Measurements from ENCODE around the gene LNP1.

LNP1 gene

DNA sequence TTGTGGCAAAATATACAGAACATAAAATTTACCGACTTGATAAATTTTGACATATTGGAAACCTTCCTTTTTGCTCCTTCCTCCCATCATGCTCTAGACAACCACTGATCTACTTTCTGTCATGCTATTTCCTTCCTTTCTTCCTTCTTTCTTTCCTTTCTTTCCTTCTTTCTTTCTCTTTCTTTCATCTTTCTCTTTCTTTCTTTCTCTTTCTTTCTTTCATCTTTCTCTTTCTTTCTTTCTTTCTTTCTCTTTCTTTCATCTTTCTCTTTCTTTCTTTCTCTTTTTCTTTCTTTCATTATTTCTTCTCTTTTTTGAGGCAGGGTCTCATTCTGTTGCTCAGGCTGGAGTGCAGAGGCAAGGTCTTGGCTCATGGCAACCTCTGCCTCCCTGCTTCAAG is 82.2 kb downstream of the LNP1 start:
- no peak for DNase-seq

DNA sequence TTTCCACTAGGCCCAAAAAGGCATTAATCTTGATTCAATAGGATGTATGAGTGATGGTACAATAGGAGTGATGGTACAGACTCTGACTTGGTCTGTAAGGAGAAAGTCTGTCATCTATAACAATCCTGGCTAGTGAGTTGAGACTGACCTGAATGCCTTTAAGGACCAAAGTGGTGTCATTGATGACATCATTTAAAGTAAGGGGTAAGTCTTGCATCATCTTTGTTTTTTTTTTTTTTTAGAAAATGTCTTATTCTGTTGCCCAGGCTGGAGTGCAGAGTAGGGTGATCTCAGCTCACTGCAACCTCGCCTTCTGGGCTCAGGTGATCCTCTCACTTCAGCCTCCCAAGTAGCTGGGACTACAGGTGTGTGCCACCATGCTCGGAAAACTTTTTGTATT is 85.5 kb downstream of the LNP1 start:
- DNase-seq, result no peak

DNA sequence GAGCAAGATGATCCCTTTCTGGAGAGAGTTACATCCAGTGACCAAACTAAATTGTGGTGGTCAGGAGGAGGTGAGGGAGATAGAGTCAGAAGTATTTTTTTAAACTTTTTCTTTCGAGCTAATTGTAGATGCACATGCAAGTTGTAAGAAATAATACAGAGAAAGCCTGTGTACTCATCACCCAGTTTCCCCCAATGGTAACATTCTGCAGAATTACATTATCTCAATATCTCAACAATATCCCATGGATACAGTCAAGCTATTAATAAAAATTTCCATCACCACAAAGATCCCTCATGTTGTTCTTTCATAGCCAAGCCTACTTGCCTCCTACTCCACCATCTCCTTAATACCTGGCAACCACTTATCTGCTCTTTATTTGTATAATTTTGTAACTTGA is 87.8 kb downstream of the LNP1 start:
- DNase-seq, result no peak

DNA sequence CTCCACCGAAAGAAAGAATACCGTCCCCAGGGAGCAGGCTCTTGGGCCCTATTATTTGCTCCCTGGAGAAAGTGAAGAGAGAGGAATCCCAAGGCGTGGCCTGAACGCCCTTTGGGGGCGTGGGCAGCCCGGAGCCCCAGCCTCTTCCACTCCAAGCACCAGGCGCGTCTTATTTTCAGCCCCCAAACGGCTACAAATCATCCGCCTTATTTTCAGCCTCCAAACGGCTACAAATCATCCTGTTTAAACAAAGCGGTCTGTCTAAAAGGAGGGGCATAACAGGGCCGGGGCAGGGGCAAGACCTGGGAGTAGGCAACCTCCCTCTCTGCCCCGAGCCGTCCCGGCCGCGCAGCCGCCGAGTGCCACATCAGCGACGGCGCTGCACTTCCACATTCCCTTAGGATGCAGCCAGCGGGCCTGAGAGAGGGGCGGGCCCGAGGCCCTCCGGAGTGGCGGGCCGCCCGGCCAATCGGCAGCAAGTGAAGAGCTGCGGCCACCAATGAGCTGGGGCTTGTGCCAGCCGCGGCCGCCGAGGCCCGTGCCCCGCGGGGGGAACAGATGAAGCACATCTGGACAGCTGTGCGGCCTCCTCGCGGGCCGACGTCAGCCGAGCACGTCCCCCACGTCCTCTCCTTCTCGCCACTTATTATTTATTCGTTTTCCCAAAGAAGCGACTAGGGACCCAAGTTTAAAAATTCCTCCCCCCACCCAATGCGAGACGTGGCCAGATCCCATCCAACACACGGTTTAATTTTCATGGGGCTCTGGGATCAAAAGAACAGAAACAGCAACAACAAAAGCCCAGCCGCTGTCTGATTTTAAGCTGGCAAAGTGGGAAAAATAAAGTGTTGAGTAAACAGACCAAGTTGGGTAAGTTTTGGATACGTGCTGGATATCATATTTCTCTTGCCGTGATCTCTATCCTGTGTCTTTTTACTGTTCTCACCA is 91.0 kb downstream of the LNP1 start, which contains the start of gene TMEM45A:
Gene TMEM45A, plus strand, starts transcription at position 561 of the 948 bp plus-strand sequence. CDS start 62,593 bp downstream, outside the sequence.
- DNase-seq, result peak; percentile 97

DNA sequence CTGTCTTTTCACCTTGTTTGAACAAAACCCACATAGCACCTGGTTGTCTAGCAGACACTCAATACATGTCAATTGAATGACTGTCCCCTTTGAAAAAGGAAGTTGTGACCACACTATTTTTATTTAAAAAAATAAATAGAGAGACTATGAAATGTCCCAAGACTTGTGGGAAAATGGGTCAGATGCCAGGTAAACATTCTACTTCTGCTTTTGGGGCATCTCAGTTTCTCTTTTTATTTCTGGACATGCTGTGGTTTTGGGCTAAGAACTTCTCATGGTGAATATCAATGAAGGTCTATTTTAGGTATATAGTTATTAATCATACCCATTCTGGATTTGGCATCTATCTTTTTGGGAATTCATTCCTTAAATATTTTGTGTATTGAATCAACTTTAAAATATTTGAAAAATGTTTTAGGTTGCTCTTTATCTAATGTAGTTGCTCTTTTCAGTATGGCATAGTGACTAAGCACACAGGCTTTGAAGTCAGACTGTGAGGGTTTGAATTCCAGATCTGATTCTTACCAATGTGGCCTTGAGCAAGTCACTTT is 95.4 kb downstream of the LNP1 start:
- DNase-seq, result peak; percentile 84

DNA sequence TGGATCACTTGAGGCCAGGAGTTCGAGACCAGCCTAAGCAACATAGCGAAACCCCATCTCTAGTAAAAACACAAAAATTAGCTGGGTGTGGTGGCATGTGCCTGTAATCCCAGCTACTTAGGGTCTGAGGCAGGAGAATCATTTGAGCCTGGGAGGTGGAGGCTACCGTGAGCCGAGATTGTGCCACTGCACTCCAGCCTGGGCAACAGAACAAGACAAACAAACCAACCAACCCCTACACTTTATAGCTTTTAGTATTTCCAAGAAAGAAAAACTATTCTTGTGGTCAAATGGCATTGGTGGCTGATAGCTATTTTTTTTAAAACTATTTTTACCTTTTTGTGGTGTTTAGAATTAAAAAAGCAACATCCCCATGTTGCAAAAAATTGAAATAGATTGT is 98.3 kb downstream of the LNP1 start:
- DNase-seq, result no peak

DNA sequence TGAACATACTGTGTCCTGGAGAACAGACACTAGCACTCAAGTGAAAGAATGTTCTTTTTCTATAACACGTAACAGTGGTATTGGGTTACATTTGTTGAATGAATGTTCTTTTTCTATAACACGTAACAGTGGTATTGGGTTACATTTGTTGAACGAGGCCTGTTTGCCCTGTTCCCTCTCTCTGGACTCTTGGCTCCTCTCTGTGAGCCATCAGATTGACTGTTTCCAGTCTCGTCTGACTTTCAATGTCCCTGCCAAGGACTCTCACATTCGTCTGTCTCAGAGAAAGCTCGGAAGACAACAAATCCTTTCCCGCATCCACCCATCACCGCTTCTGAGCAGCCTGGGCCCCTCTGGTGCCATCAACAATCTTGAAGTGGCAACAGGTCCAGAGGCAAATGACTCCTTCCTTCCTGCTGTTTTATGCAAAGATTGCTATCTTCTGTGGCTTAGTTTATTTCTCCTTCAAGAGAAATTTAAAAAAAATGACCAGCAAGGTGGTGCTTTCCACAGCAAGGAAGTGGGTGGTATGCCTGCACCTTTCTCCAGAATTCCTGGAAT is 99.1 kb downstream of the LNP1 start:
- no peak for DNase-seq

DNA sequence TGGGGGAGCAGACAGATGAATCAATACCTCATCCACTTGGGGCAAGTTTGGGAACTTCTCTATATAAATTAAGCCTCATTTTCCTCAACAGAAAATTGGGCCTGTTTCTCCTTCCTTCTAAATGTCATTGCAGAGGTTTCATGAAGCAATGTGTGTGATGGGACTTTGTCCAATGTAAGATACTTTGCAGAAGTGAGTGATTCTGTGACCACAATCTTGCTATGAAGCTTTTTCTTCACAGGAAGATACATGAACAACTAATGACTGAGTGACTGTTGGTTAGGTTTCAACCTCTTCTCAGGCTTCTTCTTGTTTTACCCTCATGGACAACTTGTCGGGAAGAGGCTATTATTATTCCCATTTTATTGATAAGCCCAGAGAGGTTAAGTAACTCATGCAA is 102.1 kb downstream of the LNP1 start:
- no peak for DNase-seq
